ENCODE measurements around the gene GPBP1.
"Not testable (repeated sequence)": the region's sequence is repeated elsewhere in the genome, so short reads cannot be mapped to it uniquely, and the experiment has no call there.

The GPBP1 gene

GRCh38 chr5:57186194-57186593 is 12.3 kb downstream of the GPBP1 start:
- FAIRE-seq = no peak
- TF ChIP-seq POLR2A (IDR thresholded peaks at IDR 0.05; ENCODE audit: low read depth, low read length) = no peak
- DNase-seq (ENCODE audit: insufficient read length, low spot score) = no peak

- DNase-seq (ENCODE audit: insufficient read length, low spot score); FAIRE-seq: not testable (repeated sequence)
Measured at GRCh38 chr5:57187977-57188376, 14.1 kb downstream of the GPBP1 start.

GRCh38 chr5:57189515-57189914 is 15.7 kb downstream of the GPBP1 start:
- DNase-seq (ENCODE audit: insufficient read length, low spot score) (no peak), FAIRE-seq (no peak)
- no peak for TF ChIP-seq POLR2A (IDR thresholded peaks at IDR 0.05; ENCODE audit: low read depth, low read length)

- no peak for DNase-seq (ENCODE audit: insufficient read length, low spot score)
- FAIRE-seq = no peak
- TF ChIP-seq POLR2A (IDR thresholded peaks at IDR 0.05; ENCODE audit: low read depth, low read length) = no peak
Measured at GRCh38 chr5:57190593-57190992, 16.7 kb downstream of the GPBP1 start.

- TF ChIP-seq POLR2A (IDR thresholded peaks at IDR 0.05; ENCODE audit: low read depth, low read length) = no peak
- FAIRE-seq (no peak), DNase-seq (ENCODE audit: insufficient read length, low spot score) (no peak)
Measured at GRCh38 chr5:57191163-57191562, 17.3 kb downstream of the GPBP1 start.

GRCh38 chr5:57191986-57192385 is 18.1 kb downstream of the GPBP1 start:
- no peak for TF ChIP-seq POLR2A (IDR thresholded peaks at IDR 0.05; ENCODE audit: low read depth, low read length)
- FAIRE-seq (no peak), DNase-seq (ENCODE audit: insufficient read length, low spot score) (no peak)

- DNase-seq (ENCODE audit: insufficient read length, low spot score); FAIRE-seq: not testable (repeated sequence)
Measured at GRCh38 chr5:57192832-57193231, 19.0 kb downstream of the GPBP1 start.

- no peak for TF ChIP-seq POLR2A (IDR thresholded peaks at IDR 0.05; ENCODE audit: low read depth, low read length)
- DNase-seq (ENCODE audit: insufficient read length, low spot score) = no peak
- no peak for FAIRE-seq
Measured at GRCh38 chr5:57193757-57194413, 20.0 kb downstream of the GPBP1 start.

- DNase-seq (ENCODE audit: insufficient read length, low spot score) (no peak), FAIRE-seq (no peak)
- no peak for TF ChIP-seq POLR2A (IDR thresholded peaks at IDR 0.05; ENCODE audit: low read depth, low read length)
Measured at GRCh38 chr5:57194653-57195052, 20.8 kb downstream of the GPBP1 start.

- no peak for TF ChIP-seq POLR2A (IDR thresholded peaks at IDR 0.05; ENCODE audit: low read depth, low read length)
- DNase-seq (ENCODE audit: insufficient read length, low spot score) (no peak), FAIRE-seq (no peak)
Measured at GRCh38 chr5:57195060-57195459, 21.2 kb downstream of the GPBP1 start.

- FAIRE-seq = no peak
- TF ChIP-seq POLR2A (IDR thresholded peaks at IDR 0.05; ENCODE audit: low read depth, low read length) = no peak
Measured at GRCh38 chr5:57199866-57200265, 26.0 kb downstream of the GPBP1 start.

GRCh38 chr5:57202811-57203210 is 29.0 kb downstream of the GPBP1 start:
- FAIRE-seq (no peak), DNase-seq (ENCODE audit: insufficient read length, low spot score) (no peak)
- no peak for TF ChIP-seq POLR2A (IDR thresholded peaks at IDR 0.05; ENCODE audit: low read depth, low read length)

More at GRCh38 chr5:57199866-57200265, 26.0 kb downstream of the GPBP1 start:
- no peak for DNase-seq (ENCODE audit: insufficient read length, low spot score)

GRCh38 chr5:57207007-57207653 is 33.3 kb downstream of the GPBP1 start:
- DNase-seq (ENCODE audit: insufficient read length, low spot score) (no peak), FAIRE-seq (no peak)
- no peak for TF ChIP-seq POLR2A (IDR thresholded peaks at IDR 0.05; ENCODE audit: low read depth, low read length)

- DNase-seq (ENCODE audit: insufficient read length, low spot score) = no peak
- FAIRE-seq = no peak
- no peak for TF ChIP-seq POLR2A (IDR thresholded peaks at IDR 0.05; ENCODE audit: low read depth, low read length)
Measured at GRCh38 chr5:57207681-57208080, 33.8 kb downstream of the GPBP1 start.

GRCh38 chr5:57209316-57210040 is 35.6 kb downstream of the GPBP1 start:
- no peak for FAIRE-seq
- DNase-seq (ENCODE audit: insufficient read length, low spot score) = no peak

More at GRCh38 chr5:57209316-57210040, 35.6 kb downstream of the GPBP1 start:
- TF ChIP-seq POLR2A (IDR thresholded peaks at IDR 0.05; ENCODE audit: low read depth, low read length) = no peak
